HG02759 (cell line): ENCODE measurements around the gene CHODL.

Experiments used
- ATAC-seq: cut with Tn5 transposase; IDR thresholded peaks from one replicate; pipeline ENCODE4 v1.9.1; 2021; ENCODE audit warnings: mild to moderate bottlenecking, moderate library complexity; ENCODE audit not compliant: unreplicated experiment

Gene CHODL, protein sequence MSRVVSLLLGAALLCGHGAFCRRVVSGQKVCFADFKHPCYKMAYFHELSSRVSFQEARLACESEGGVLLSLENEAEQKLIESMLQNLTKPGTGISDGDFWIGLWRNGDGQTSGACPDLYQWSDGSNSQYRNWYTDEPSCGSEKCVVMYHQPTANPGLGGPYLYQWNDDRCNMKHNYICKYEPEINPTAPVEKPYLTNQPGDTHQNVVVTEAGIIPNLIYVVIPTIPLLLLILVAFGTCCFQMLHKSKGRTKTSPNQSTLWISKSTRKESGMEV

GRCh38 chr21:18244671-18245463 is at the start of gene CHODL:
Gene CHODL (plus strand): TSS chr21:18244833. CDS start chr21:18245224, 391 bp downstream.
- no peak for ATAC-seq

GRCh38 chr21:18204931-18205330 is 39.7 kb upstream of the CHODL start:
- ATAC-seq = no peak

GRCh38 chr21:18218331-18218730 is 26.3 kb upstream of the CHODL start:
- no peak for ATAC-seq

- ATAC-seq = no peak
Observed at GRCh38 chr21:18220498-18220897, 24.1 kb upstream of the CHODL start.

DNA sequence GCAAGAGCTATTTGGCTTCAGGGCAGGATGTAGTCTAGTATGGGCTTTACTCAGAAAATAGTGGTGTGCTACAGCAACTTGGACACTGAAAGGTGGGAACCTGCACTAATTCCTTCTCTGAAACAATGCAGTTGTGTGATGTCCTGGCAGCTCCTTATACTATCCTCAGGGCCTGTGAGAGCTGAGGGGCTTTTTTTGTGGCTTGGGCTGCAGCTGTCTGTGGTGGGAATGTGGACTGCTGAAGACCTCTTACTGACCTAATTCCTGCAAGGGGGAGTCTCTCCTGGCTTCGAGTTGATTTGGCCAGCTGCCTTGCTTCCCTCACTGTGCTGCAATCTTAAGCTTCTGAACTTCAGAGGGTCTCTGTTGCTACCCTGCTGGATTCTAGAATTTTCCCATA is 22.3 kb upstream of the CHODL start:
- no peak for ATAC-seq

- ATAC-seq = no peak
Observed at GRCh38 chr21:18228060-18228739, 16.4 kb upstream of the CHODL start.

DNA sequence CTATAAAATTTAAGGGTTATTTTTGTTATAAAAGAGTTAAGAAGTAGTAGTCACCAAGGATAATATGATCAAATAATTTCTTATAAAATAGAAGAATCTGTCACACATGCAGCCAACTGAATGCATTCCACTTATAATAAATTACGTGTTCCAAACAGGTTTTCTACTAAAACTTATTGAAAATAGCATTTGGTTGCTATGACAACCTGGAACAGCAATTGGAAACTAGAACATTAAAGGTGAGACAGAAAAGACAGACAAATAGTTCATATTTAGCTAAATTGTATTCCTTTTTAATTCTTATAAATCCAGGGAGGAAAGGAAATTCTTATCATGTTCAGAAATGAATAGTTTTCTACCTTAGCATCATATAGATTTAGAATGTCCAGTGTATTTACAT is 9.1 kb upstream of the CHODL start:
- ATAC-seq = no peak

- no peak for ATAC-seq
Observed at GRCh38 chr21:18245464-18245967, 883 bp downstream of the CHODL start.

- ATAC-seq = no peak
Observed at GRCh38 chr21:18248171-18248570, 3.5 kb downstream of the CHODL start.

GRCh38 chr21:18249672-18250071 is 5.0 kb downstream of the CHODL start:
- no peak for ATAC-seq

- no peak for ATAC-seq
Observed at GRCh38 chr21:18251065-18251464, 6.4 kb downstream of the CHODL start.

DNA sequence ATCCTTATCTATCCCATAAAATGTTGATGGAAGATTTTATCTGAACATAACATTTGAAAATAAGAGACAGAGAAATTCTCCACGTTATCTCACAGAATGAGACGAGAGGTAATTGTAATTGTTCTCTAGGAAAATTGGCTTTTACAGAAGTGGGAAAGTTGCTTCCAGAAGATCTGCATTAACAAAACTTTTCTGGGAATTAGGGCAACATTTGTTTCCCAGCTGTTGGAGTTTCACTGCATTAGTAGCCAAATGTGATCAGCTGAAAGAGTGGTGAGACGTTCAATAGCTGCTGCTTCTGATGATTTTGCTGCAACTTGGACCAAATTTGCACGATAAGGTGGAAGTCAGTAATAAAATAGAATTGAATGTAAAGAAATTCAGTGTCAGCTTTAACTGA is 7.6 kb downstream of the CHODL start:
- ATAC-seq = no peak

GRCh38 chr21:18252680-18253079 is 8.0 kb downstream of the CHODL start:
- ATAC-seq = no peak

GRCh38 chr21:18253221-18253620 is 8.6 kb downstream of the CHODL start:
- ATAC-seq = no peak

- no peak for ATAC-seq
Observed at GRCh38 chr21:18253799-18254198, 9.2 kb downstream of the CHODL start.

DNA sequence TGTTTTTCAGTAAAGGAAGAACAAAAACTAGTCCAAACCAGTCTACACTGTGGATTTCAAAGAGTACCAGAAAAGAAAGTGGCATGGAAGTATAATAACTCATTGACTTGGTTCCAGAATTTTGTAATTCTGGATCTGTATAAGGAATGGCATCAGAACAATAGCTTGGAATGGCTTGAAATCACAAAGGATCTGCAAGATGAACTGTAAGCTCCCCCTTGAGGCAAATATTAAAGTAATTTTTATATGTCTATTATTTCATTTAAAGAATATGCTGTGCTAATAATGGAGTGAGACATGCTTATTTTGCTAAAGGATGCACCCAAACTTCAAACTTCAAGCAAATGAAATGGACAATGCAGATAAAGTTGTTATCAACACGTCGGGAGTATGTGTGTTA is 21.3 kb downstream of the CHODL start:
- no peak for ATAC-seq

GRCh38 chr21:18267496-18267895 is 22.9 kb downstream of the CHODL start:
- no peak for ATAC-seq

DNA sequence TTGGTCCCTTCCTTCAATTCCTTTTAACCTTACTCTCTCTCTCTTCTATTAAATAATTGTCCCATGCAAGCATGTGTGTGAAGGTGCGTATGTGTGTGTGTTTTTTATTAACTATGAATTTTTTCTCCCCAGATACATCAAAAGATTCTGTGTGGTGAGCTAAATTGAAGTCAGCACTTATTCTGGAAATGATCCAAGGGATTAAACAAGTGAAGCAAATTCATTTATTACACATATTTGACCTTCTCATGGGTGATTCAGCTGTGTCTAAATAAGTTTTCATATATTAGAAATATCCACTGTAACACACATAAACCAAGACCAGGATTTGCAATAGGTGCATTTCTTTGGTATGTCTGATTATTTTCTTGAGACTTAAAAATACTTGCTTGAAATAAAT is 24.3 kb downstream of the CHODL start:
- no peak for ATAC-seq

DNA sequence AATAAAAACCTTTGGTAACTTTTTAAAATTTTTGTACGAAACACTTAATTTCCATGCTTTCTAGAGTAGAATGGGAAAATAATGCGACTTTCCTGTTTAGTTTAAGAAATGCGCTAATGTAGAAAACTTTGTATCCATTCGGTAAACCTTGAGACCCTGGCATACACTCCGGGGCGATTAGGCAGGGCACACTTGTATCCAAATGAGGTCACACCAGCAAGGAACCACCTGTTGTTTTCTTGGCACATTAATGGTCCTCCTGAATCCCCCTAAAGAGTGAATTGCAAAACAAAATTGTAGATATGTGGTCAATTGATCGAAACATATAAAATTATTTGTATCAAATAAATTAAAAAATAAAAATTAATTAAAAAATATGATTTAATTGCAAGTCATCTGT is 25.2 kb downstream of the CHODL start:
- ATAC-seq = no peak

GRCh38 chr21:18273400-18273799 is 28.8 kb downstream of the CHODL start:
- no peak for ATAC-seq

- ATAC-seq = no peak
Observed at GRCh38 chr21:18274370-18274769, 29.7 kb downstream of the CHODL start.

GRCh38 chr21:18275781-18276180 is 31.1 kb downstream of the CHODL start:
- ATAC-seq = no peak
